Type B pancreatic cell (in vitro differentiated cells): Measurements from ENCODE around the gene CFAP410. TPM values are rescaled to one million over a fixed set of nuclear protein-coding genes. Genes with fewer than 3 reads are reported as not detected.

ENCODE experiments used
- DNase-seq: peaks from one replicate; pipeline ENCODE4 v3.0.0; 2021; ENCODE audit warnings: mixed read lengths; ENCODE audit not compliant: unreplicated experiment; ENCODE audit errors: extremely low spot score
- H3K27ac Mint-ChIP-seq: 2 replicates; pipeline ENCODE4 v1.8.0; 2021; ENCODE audit warnings: mild to moderate bottlenecking, mixed read lengths
- H3K27me3 Mint-ChIP-seq: 2 replicates; pipeline ENCODE4 v1.8.0; 2021; ENCODE audit warnings: mixed read lengths
- H3K36me3 Mint-ChIP-seq: 2 replicates; pipeline ENCODE4 v1.8.0; 2021; ENCODE audit warnings: mixed read lengths
- H3K4me1 Mint-ChIP-seq: one replicate; pipeline ENCODE4 v1.8.0; 2021; ENCODE audit warnings: mixed read lengths; ENCODE audit not compliant: unreplicated experiment
- H3K4me3 Mint-ChIP-seq: 2 replicates; pipeline ENCODE4 v1.8.0; 2021; ENCODE audit warnings: mild to moderate bottlenecking, mixed read lengths
- H3K9me3 Mint-ChIP-seq: 2 replicates; pipeline ENCODE4 v1.8.0; 2021; ENCODE audit warnings: mixed read lengths
- CTCF ChIP-seq: fragments of 200-600 bp; sonication (generic); conservative IDR thresholded peaks from 2 replicates; pipeline ENCODE4 v1.5.0; 2021; ENCODE audit warnings: antibody characterized with exemption, mild to moderate bottlenecking
- total RNA-seq: library from RNA; stranded (reverse); gene quantifications from 2 replicates; pipeline ENCODE4 v1.2.1, GENCODE V29; 2021; ENCODE audit warnings: low replicate concordance

CFAP410 gene
- total RNA-seq, 1 donor from 2014 or later, result 15.1 TPM

- peak overlapping the region; percentile 53 for H3K27ac Mint-ChIP-seq
- H3K4me1 Mint-ChIP-seq, result peaks cover 4% of the 10 kb centered on the region
- H3K9me3 Mint-ChIP-seq, result no peaks in the 10 kb centered on the region
- H3K4me3 Mint-ChIP-seq, result no peak overlapping the region
- H3K27me3 Mint-ChIP-seq, result no peaks in the 10 kb centered on the region
- DNase-seq, result no peak
- no peak for TF ChIP-seq CTCF
- peaks cover 3% of the 10 kb centered on the region for H3K36me3 Mint-ChIP-seq
These were observed 7.4 kb downstream of the CFAP410 start for GRCh38 chr21:44331650-44332307.

GRCh38 chr21:44331209-44331608 is 8.0 kb downstream of the CFAP410 start:
- H3K27ac Mint-ChIP-seq, result no peak overlapping the region
- no peak for TF ChIP-seq CTCF

GRCh38 chr21:44330698-44331097 is 8.5 kb downstream of the CFAP410 start:
- Mint-ChIP-seq H3K36me3 (peaks cover 3% of the 10 kb centered on the region), H3K27ac (no peak overlapping the region), H3K27me3 (no peaks in the 10 kb centered on the region), H3K4me3 (no peak overlapping the region), H3K9me3 (no peaks in the 10 kb centered on the region), H3K4me1 (peaks cover 4% of the 10 kb centered on the region)
- TF ChIP-seq CTCF, result no peak
- DNase-seq, result no peak

More at GRCh38 chr21:44331209-44331608, 8.0 kb downstream of the CFAP410 start:
- no peaks in the 10 kb centered on the region for H3K27me3 Mint-ChIP-seq
- no peaks in the 10 kb centered on the region for H3K9me3 Mint-ChIP-seq
- DNase-seq, result no peak
- H3K36me3 Mint-ChIP-seq, result peaks cover 3% of the 10 kb centered on the region
- peaks cover 4% of the 10 kb centered on the region for H3K4me1 Mint-ChIP-seq
- no peak overlapping the region for H3K4me3 Mint-ChIP-seq

- TF ChIP-seq CTCF, result no peak
- H3K9me3 Mint-ChIP-seq, result no peaks in the 10 kb centered on the region
- no peak overlapping the region for H3K27ac Mint-ChIP-seq
- no peak for DNase-seq
- peaks cover 3% of the 10 kb centered on the region for H3K36me3 Mint-ChIP-seq
- H3K27me3 Mint-ChIP-seq, result no peaks in the 10 kb centered on the region
- H3K4me3 Mint-ChIP-seq, result no peak overlapping the region
- peaks cover 4% of the 10 kb centered on the region for H3K4me1 Mint-ChIP-seq
These were observed 9.1 kb downstream of the CFAP410 start for GRCh38 chr21:44329971-44330681.

GRCh38 chr21:44329086-44329889 is 9.9 kb downstream of the CFAP410 start:
- peaks cover 4% of the 10 kb centered on the region for H3K4me1 Mint-ChIP-seq
- no peak overlapping the region for H3K27ac Mint-ChIP-seq
- TF ChIP-seq CTCF, result no peak
- no peak for DNase-seq
- H3K9me3 Mint-ChIP-seq, result no peaks in the 10 kb centered on the region
- H3K4me3 Mint-ChIP-seq, result no peak overlapping the region
- no peaks in the 10 kb centered on the region for H3K27me3 Mint-ChIP-seq
- peaks cover 3% of the 10 kb centered on the region for H3K36me3 Mint-ChIP-seq
